ENCODE data around the gene NEK7.

DNA sequence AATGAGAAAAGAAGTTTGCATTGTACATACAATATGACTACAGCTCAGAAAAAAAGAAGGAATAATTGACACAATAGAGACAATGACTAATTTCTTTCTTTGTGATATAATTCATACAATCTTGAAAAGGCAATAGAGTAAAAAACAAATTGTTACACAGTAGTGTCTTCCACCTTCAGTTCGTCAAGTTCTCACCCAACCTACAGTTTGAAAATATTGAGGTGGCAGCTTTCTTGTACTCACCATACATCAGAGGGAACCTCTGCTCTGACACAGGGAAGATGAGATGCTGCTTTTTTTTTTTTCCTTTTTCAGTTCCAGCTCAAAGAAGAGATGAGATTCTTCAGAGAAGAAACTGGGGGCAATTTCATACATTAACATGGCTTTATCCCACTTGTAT, 210.5 kb downstream of the NEK7 start:
- TF ChIP-seq POLR2A (IDR thresholded peaks at IDR 0.05): no peak
- TF ChIP-seq, protein P1, sequence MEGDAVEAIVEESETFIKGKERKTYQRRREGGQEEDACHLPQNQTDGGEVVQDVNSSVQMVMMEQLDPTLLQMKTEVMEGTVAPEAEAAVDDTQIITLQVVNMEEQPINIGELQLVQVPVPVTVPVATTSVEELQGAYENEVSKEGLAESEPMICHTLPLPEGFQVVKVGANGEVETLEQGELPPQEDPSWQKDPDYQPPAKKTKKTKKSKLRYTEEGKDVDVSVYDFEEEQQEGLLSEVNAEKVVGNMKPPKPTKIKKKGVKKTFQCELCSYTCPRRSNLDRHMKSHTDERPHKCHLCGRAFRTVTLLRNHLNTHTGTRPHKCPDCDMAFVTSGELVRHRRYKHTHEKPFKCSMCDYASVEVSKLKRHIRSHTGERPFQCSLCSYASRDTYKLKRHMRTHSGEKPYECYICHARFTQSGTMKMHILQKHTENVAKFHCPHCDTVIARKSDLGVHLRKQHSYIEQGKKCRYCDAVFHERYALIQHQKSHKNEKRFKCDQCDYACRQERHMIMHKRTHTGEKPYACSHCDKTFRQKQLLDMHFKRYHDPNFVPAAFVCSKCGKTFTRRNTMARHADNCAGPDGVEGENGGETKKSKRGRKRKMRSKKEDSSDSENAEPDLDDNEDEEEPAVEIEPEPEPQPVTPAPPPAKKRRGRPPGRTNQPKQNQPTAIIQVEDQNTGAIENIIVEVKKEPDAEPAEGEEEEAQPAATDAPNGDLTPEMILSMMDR (IDR thresholded peaks at IDR 0.05): no peak

Data from lower leg skin (tissue), 3 donors.